Mononuclear cell (primary cell): ENCODE results near the gene KLHDC10. TPM values are rescaled to one million over a fixed set of nuclear protein-coding genes. Genes with fewer than 3 reads are reported as not detected.
"Not testable (repeated sequence)": the region's sequence is repeated elsewhere in the genome, so short reads cannot be mapped to it uniquely, and the experiment has no call there.

Experiments used
- H3K27me3 ChIP-seq: 2 replicates; pipeline ENCODE4 v1.6.0; 2011; ENCODE audit warnings: low read length, control low read depth; ENCODE audit not compliant: insufficient read depth
- H3K4me1 ChIP-seq: 2 replicates; pipeline ENCODE4 v1.5.1; 2011; ENCODE audit warnings: mild to moderate bottlenecking, low read length, control low read depth; ENCODE audit not compliant: insufficient read depth
- H3K4me3 ChIP-seq: 2 replicates; pipeline ENCODE4 v1.5.1; 2011; ENCODE audit warnings: mild to moderate bottlenecking, low read length, moderate library complexity
- H3K9me3 ChIP-seq: 2 replicates; pipeline ENCODE4 v1.5.1; 2011; ENCODE audit warnings: low read depth, mild to moderate bottlenecking, control low read depth, low read length
- total RNA-seq: library from RNA; depleted of rRNA; stranded (reverse); fragments of >200 nt; gene quantifications from one replicate; pipeline ENCODE4 v1.2.3, GENCODE V29; 2012

The KLHDC10 gene, protein sequence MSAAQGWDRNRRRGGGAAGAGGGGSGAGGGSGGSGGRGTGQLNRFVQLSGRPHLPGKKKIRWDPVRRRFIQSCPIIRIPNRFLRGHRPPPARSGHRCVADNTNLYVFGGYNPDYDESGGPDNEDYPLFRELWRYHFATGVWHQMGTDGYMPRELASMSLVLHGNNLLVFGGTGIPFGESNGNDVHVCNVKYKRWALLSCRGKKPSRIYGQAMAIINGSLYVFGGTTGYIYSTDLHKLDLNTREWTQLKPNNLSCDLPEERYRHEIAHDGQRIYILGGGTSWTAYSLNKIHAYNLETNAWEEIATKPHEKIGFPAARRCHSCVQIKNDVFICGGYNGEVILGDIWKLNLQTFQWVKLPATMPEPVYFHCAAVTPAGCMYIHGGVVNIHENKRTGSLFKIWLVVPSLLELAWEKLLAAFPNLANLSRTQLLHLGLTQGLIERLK
- total RNA-seq, result 12.4 TPM

GRCh38 chr7:130069978-130070860 lies at the start of gene KLHDC10:
TSS of gene KLHDC10 (plus strand) at chr7:130070534. CDS start at chr7:130070644, 110 bp downstream.
- peaks cover 35% of the 10 kb centered on the region for H3K4me1 ChIP-seq
- H3K27me3 ChIP-seq, result no peaks in the 10 kb centered on the region
- no peaks in the 10 kb centered on the region for H3K9me3 ChIP-seq
- peak within 1 kb of the TSS; percentile 68 for H3K4me3 ChIP-seq

DNA sequence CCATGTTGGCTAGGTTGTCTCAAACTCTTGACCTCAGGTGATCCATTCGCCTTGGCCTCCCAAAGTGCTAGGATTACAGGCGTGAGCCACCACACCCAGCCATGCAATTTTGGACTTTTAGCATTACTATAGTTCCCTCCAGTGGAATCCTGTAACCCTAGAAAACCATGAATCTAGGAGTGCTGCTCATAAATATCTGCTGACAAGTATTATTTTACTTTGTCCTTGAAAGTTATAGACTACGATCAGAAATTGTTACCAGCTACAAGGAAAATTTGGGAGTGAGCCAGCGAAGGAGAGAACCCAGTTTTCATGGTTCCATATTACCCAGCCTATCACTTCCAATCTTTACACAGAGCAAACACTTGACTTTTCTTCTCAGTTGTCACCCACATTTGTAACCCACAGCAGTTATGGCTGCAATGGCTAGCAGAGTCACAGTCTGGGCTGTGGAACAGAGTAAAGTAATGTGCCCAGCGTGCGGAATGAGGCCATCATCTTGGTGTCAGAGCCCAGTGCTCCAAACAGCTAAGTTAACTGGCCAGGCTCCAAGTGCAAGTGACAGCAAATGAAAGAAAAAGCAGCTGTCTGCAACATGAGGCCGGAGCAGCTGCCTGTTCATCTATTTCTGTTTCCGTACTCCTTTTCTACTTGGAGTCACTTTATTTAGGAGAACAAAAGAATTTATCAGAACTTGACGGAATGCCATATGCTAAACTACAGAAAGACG lies 49.1 kb upstream of the KLHDC10 start:
- Histone ChIP-seq H3K9me3 (no peaks in the 10 kb centered on the region), H3K4me3 (no peak overlapping the region), H3K27me3 (no peaks in the 10 kb centered on the region), H3K4me1 (peaks cover 7% of the 10 kb centered on the region)

- no peak overlapping the region for H3K4me3 ChIP-seq
- peaks cover 15% of the 10 kb centered on the region for H3K4me1 ChIP-seq
- H3K27me3 ChIP-seq, result no peaks in the 10 kb centered on the region
- no peaks in the 10 kb centered on the region for H3K9me3 ChIP-seq
Measured at GRCh38 chr7:130022115-130022514, 48.2 kb upstream of the KLHDC10 start.

DNA sequence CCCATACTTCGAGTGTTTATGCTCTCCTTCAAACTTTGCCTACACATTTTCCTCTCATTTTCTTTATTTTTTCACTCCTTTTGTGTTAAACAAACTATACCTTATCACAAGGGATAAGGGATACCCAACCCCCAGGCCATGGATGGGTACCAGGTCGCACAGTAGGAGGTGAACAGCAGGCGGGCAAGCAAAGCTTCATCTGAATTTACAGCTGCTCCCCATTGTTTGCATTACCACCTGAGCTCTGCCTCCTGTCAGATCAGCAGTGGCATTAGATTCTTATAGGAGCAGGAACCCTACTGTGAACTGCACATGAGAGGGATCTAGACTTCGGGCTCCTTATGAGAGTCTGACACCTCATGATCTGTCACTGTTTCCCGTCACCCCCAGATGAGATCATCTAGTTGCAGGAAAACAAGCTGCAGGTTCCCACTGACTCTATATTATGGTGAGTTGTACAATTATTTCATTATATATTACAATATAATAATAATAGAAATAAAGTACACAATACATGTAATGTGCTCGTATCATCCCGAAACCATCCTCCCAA lies 47.6 kb upstream of the KLHDC10 start:
- Histone ChIP-seq H3K27me3 (no peaks in the 10 kb centered on the region), H3K9me3 (no peaks in the 10 kb centered on the region), H3K4me1 (peaks cover 16% of the 10 kb centered on the region), H3K4me3 (no peak overlapping the region)

GRCh38 chr7:130024390-130024789 lies 45.9 kb upstream of the KLHDC10 start:
- H3K9me3 ChIP-seq, result no peaks in the 10 kb centered on the region
- peaks cover 16% of the 10 kb centered on the region for H3K4me1 ChIP-seq
- H3K27me3 ChIP-seq, result no peaks in the 10 kb centered on the region
- H3K4me3 ChIP-seq, result no peak overlapping the region

GRCh38 chr7:130032698-130033097 lies 37.6 kb upstream of the KLHDC10 start:
- no peaks in the 10 kb centered on the region for H3K9me3 ChIP-seq
- H3K4me1 ChIP-seq, result no peaks in the 10 kb centered on the region
- no peak overlapping the region for H3K4me3 ChIP-seq
- H3K27me3 ChIP-seq, result no peaks in the 10 kb centered on the region

GRCh38 chr7:130037703-130038102 lies 32.6 kb upstream of the KLHDC10 start:
- Histone ChIP-seq H3K9me3 (no peaks in the 10 kb centered on the region), H3K4me1 (no peaks in the 10 kb centered on the region), H3K27me3 (no peaks in the 10 kb centered on the region), H3K4me3 (no peak overlapping the region)

DNA sequence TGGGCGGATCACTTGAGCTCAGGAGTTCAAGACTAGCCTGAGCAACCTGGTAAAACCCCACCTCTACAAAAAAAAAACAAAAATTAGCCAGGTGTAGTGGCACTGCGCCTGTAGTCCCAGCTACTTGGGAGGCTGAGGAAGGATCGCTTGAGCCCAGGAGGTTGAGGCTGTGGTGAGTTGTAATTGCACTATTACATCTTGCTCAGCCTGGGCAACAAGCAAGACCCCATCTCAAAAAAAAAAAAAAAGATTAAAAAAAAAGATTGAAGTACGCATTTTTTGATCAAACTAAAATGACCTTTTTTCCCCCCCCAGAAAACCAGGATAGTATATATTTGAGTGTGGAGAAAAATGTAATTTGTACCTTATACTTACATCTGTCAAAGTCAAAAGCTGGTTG lies 29.8 kb upstream of the KLHDC10 start:
- H3K9me3 ChIP-seq, result no peaks in the 10 kb centered on the region
- no peaks in the 10 kb centered on the region for H3K27me3 ChIP-seq
- H3K4me3 ChIP-seq, result no peak overlapping the region
- no peaks in the 10 kb centered on the region for H3K4me1 ChIP-seq

GRCh38 chr7:130047831-130048230 lies 22.5 kb upstream of the KLHDC10 start:
- Histone ChIP-seq H3K27me3 (no peaks in the 10 kb centered on the region), H3K4me1 (peaks cover 6% of the 10 kb centered on the region), H3K4me3 (no peak overlapping the region), H3K9me3 (no peaks in the 10 kb centered on the region)

- H3K4me3 ChIP-seq, result no peak overlapping the region
- peaks cover 6% of the 10 kb centered on the region for H3K4me1 ChIP-seq
- H3K27me3 ChIP-seq, result no peaks in the 10 kb centered on the region
- H3K9me3 ChIP-seq, result no peaks in the 10 kb centered on the region
Measured at GRCh38 chr7:130048906-130049305, 21.4 kb upstream of the KLHDC10 start.

- H3K4me1 ChIP-seq, H3K9me3 ChIP-seq, H3K27me3 ChIP-seq, H3K4me3 ChIP-seq: not testable (repeated sequence)
Measured at GRCh38 chr7:130052250-130052649, 18.1 kb upstream of the KLHDC10 start.

DNA sequence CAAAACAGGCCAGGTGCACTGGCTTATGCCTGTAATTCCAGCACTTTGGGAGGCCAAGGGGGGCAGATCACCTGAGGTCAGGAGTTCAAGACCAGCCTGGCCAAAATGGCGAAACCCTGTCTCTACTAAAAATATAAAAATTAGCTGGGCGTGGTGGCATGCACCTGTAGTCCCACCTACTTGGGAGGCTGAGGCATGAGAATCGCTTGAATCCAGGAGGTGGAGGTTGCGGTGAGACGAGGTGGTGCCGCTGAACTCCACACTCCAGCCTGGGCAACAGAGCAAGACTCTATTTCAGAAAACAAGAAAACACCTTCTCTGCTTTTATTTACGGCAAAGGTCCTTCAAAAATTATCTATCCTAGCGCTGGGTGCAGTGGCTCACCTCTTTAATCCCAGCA lies 15.1 kb upstream of the KLHDC10 start:
- H3K4me3 ChIP-seq, H3K4me1 ChIP-seq, H3K9me3 ChIP-seq, H3K27me3 ChIP-seq: not testable (repeated sequence)

DNA sequence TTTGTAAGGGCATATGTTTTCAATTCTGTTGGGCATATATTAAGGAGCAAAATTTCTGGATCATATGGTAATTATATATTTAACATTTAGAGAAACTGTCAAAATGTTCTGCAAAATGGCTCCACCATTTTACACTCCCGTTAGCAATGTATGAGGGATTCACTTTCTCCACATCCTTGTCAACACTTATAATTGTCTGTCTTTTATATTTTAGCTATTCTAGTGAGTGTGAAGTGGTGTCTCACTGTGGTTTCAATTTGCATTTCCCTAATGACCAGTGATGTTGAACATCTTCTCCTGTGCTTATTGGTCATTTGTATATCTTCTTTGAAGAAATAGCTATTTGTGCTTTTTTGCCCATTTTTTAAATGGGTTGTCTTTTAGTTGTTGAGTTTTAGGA lies 8.1 kb upstream of the KLHDC10 start:
- no peak overlapping the region for H3K4me3 ChIP-seq
- H3K27me3 ChIP-seq, result no peaks in the 10 kb centered on the region
- H3K4me1 ChIP-seq, result no peaks in the 10 kb centered on the region
- no peaks in the 10 kb centered on the region for H3K9me3 ChIP-seq

DNA sequence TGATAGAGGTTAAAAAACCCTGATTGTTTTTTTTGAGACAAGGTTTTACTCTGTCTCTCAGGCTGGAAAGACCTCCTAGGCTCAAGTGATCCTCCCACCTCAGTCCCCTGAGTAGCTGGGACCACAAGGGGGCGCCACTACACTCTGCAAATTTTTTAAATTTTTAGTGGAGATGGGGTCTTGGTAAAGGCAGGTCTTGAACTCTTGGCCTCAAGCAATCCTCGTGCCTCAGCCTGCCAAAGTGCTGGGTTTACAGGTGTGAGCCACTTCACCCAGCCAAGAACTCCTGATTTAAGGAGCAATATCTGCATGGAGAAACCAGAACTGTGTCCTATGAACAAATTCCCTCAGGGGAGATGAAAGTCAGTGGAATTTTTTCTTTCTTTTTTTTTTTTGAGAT lies 7.3 kb upstream of the KLHDC10 start:
- Histone ChIP-seq H3K4me3 (no peak overlapping the region), H3K9me3 (no peaks in the 10 kb centered on the region), H3K27me3 (no peaks in the 10 kb centered on the region), H3K4me1 (no peaks in the 10 kb centered on the region)

GRCh38 chr7:130064580-130064926 lies 5.8 kb upstream of the KLHDC10 start:
- H3K9me3 ChIP-seq, H3K27me3 ChIP-seq, H3K4me3 ChIP-seq, H3K4me1 ChIP-seq: not testable (repeated sequence)
